ENCODE results near the gene DDX10.

DNA sequence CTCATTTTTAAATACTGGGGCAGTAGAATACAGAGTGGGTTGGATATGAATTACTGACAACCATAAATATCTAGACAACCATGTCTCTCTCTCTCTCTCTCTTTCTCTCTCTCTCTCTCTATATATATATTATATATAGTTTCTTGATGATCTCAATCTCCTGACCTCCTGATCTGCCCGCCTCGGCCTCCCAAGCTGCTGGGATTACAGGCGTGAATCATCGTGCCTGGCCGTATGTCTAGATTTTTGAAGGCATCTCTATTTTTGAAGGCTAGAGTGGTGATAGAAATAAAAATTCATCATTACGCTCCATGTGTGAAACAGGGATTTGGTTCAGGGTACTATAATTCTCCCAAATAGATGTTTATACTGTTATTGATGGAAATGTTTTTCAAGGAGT is 84.1 kb downstream of the DDX10 start:
- TF ChIP-seq MYC (IDR thresholded peaks at IDR 0.05; ENCODE audit: low read depth, low read length): no peak
- TF ChIP-seq, protein P1, sequence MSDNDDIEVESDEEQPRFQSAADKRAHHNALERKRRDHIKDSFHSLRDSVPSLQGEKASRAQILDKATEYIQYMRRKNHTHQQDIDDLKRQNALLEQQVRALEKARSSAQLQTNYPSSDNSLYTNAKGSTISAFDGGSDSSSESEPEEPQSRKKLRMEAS (IDR thresholded peaks at IDR 0.05; ENCODE audit: low read depth, low read length): no peak

All from NB4 (cell line).